HG03196 (cell line): Measurements from ENCODE around the gene KDSR.
"Not testable (repeated sequence)": the region's sequence is repeated elsewhere in the genome, so short reads cannot be mapped to it uniquely, and the experiment has no call there.

Source experiments
- ATAC-seq: cut with Tn5 transposase; IDR thresholded peaks from one replicate; pipeline ENCODE4 v1.9.1; 2021; ENCODE audit not compliant: unreplicated experiment

Gene KDSR

DNA sequence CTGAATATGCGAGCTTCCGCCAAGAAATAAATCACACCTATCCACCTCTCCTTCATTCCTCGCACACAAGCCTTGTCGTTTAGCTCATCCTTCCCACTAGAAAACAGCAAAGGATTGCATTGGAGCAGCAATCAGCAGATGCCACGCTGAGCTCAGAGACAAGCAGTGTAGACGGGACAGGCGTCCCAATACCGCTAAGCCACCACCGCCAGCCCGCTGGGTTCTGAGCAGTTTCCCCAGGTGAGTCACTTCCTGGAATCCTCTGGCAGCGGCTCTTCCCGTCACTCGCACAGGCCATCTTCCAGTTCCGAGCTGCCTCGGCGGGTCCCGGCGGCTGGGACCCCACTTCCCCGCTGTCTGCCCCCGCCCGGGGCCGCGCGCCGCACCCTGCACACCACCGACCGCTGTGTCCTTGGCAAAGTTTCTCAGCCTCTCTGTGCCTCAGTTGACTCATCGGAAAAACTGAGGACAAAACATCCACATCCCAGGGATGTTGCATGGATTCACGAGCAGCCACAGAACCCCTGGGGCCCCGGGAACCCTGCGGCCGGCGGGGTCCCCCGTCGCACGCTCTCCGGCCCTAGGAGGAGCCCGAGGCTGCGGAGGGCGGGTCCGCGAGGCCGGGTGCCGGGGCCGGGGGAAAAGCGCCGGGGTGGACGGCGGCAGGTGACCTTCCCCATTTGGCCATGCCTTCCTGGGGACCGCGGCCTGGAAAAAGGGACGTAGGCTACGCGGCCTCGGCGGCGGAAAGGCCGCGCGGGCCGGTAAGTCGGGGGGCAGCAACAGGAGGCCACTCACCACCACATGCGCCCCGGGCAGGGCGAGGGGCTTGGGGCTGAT lies 573 bp downstream of the KDSR start:
- peak; percentile 22 for ATAC-seq

DNA sequence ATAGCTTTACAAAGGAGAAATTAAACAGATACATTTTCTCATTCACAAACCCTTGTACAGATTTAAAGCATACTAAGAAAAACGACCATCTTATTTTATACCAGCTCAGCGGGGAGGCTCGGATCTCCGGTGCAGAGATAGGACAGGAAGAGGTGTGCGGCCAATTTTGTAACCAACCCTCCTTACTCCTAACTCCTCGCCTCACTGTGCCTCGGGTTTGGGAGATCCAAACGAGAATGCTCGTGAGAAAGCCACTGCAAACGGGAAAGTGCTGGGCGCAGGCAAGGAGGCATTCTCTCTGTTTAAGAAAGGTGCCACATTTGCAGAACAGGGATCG lies 1.2 kb downstream of the KDSR start:
- ATAC-seq: no peak

DNA sequence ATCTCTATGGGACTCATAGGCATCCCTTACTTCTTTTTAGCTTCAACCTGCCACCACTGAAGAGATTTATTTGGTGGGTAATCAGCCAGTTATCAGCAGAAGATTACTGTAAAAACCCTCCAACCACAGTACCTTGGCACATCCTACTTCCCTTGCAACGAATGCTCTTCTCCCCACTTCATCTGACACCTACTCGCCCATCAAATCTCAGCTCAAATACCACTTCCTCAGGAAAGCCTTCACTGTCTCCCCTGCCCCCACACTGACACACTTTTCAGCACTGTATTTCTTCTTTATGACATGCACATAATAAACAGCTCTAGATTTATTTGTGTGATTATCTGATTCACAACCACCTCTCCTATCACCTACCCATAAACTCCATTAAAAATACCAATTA lies 3.1 kb downstream of the KDSR start:
- no peak for ATAC-seq

DNA sequence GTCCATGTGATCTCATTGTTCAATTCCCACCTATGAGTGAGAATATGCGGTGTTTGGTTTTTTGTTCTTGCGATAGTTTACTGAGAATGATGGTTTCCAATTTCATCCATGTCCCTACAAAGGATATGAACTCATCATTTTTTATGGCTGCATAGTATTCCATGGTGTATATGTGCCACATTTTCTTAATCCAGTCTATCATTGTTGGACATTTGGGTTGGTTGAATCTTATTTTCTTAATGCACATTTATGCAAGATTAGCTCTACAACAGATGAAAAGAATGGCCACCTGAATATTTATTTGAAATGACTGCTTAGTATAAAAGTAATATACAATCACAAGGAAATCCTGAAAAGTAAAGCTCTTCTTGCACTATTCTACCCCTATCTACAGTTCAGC lies 3.6 kb downstream of the KDSR start:
- not testable (repeated sequence) for ATAC-seq

DNA sequence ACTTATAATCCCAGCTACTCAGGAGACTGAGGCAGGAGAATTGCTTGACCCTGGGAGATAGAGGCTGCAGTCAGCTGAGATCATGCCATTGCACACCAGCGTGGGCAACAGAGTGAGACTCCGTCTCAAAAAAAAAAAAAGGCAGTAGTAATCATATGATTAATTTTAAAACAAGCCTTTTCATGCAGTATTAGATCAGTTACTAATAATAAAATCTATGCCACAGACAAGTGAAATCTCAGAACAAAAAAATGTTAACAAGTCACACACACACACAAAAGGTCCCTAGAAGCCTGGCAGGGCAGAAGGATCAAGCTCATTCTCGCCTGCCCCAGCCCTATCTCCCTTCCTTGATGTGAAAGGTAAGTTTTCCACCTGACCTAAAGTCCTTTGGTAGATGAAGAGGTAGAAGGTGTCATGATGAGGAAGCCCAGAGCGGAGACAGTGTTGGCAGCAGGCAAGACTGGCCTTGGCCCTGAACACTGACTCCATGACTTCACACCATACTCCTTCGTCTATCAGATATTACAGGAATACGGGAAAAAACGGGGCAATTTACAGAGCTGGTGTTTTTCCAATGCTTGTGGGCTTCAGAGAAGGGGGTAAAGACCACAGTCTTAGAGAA lies 10.6 kb downstream of the KDSR start:
- no peak for ATAC-seq

DNA sequence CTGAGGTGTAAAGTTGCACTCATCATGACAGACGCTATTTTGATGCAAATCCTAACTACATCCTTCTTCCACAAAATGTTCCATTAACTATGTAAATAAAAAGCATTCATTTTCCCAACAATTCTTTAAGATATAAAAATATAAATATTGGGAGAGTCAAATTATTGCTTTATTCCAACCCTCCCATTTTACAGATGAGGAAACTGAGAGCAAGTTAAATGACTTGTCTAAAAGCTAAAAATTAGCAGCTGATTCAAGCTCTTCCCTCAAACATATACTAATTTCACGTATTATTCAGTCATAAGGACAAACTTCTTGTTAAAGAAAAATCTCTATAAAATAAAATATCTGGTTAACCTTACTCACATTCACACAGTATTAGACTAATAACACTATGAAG lies 16.8 kb downstream of the KDSR start:
- no peak for ATAC-seq

DNA sequence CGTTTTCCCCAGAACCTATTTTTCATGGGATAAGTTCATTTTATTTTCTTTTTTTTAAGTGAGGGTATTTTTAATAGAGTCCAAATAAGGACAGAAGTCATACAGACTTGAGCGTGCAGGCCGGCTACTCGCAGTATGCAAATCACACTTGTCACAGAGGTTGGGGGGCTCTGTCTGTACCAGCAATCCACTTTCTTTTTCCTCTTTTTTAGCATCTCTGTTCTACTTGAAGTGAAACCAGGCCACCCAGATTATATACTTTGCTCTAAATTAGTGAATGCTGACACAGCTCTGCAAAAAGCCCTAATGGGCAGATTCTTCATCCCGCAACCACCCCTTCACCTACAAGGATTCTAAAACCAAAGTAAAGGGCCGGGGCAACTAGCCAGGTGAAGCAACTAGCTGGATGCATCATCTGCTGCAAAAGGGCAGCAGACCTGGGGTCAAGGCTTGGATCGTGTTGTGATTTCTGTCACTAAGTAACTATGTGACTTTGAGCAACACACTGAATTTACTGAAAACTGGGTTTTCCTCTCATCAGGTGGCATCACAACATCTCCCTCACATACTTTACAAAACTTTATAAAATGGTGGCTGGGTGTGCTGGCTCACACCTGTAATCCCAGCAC lies 18.4 kb downstream of the KDSR start:
- no peak for ATAC-seq

DNA sequence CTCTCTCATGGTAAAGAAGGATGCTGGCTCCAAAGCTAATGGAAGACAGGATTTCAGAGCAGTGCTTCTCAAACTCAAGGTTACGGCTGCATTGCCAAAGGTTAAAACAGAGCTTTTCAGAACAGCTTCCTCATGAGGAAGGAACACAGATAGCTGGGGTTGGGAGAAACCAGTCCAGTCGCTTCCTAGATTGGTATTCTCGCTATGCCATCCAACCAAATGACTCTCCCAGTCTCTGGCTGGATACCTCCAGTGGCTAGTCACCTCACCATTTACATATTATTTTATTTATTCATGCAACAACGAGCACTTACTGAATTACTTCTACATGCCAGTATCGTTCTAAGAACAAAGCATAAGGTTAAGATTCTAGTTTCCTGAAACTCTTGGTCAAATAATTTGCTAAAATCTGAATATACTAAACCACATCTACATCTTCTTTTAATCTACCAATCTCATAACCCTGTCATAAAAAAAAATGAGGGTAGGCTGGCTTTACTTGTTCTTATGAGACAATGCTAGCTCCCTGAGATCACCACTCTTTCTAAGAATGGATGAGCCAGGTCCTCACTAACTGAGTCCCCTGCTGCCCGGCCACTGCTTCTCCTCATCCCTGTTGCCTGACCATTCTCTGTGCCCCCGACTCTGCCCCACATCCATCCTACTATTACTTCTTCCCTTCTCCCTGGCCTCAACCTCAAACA lies 20.4 kb downstream of the KDSR start:
- no peak for ATAC-seq

DNA sequence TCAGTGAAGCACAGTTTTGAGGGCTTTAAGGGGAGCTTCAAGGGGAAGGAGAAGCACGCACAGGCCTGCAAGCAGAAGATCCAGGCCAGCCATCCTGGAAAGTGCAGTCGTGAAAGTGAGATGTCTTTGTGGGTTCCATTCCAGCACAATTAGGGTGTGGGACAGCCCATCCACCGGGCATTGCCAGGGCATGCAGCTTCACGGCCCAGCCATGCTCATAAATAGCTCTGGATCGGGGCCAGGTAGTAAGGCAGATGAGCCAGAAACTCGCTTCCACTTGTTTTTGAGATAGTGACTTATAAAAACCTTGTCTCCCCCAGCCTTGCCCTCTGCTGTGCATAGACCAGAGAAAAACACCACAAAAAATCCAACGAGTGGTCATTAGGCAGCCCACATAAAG lies 21.0 kb downstream of the KDSR start:
- ATAC-seq: no peak

DNA sequence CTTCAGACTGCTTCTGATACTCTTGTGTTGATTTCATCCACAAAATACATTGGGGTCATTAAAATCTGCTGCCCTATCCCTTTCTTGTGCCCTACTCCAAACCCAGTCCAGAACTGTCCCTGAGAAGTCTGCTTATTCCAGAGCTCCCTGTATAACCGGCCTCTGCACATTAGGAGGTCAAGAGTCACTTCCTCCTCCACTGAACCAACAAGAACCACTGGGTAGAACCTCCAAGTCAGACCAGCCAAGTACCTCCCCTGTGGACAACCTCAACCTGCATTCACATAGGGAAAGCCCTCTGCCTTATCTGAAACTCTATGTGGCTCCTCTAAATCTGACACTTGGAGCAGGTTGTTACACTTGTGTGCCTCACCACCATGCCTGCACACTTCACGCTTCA lies 22.1 kb downstream of the KDSR start:
- ATAC-seq: no peak

DNA sequence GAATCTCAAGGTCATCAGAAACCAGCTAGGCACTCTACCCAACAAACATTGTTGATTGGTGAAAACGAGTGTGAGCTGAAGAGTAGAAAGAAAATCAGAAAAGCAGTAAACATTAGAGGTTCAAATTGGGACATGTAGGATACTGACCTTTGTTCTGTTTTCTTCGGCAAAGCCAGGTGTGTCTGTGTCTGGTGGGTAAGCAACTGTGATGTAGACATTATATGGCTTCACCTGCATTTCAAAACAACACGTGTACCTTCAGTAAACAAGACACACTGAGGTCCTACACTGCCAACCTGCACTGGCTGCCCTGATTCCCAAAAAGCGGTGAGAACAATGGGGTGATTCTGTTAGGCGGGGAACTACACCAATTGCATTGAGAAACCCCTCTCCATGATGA lies 22.7 kb downstream of the KDSR start:
- no peak for ATAC-seq

DNA sequence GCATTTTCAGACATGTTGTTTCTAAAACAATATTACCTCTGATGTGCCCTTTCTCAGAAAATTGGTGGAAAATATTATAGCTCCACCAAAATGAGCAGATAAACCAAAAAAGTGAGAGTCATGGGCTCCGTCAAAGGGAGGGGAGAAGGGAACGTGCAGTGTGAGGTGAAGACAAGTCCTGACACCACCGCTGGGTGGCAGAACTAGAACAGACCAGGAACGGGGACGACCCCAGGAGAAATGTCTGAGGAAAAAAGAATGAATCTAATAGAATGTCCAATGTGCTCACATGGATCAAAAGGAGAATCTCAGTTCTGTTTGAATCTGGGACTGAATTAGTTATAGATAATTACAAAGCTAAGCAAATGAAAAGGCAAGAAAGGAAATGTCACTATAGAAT lies 24.8 kb downstream of the KDSR start:
- ATAC-seq: no peak

DNA sequence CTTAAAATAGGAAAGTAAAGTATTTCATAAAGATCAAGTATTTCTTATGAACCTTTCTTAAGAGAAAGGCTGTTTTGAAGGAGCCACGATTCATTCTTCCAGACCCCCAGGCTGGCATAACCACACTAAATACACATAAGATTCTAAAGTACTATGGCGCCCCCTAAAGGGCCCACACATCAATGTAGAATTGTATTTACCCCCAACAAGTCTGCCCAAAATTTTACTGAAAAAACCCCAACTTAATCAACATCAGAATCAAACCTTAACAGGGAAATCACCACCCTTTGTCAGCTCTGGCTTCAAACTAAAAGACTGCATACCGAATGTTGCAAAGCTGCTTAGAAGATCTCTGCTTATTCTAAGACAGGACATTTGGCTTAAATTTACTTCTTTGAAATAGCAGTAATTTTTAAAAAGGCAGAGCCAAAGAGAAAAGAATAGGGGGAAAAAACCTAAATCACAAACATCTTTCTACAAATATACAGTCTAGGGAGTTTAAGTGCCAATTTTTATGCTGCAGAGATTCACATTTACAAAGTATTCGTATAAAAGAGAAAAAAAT lies 27.0 kb downstream of the KDSR start:
- ATAC-seq: no peak

DNA sequence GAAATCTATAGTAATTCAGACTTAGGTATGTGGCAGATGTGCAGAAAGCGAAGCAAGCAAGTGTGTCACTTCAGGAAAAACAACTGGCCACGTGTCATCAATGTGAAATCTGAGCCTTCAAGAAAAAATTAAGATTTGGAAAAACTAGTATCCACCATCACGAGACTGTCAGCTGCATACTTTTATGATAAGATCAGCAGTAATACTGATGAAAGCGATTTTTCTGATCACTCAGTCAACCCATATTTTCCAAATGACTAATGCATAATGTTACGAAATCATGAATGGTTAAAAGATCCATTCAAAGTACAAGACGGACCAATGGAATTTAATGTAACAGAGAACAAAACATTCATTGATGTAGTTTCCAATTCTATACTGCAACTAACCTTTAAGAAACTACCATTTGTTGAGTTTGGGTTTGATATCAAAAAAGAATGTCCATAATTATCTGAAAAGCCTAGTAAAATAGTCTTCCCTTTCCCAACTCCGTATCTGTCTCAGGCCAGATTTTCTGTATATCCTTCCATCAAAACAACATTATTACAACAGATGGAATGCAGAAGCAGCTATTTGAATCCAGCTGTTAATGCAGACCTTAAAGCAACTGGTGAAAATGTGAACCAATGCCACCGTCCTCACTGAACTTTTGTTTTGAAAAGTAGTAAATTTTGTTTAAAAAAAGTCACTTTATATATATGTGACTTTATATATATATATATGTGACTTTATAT lies 30.5 kb downstream of the KDSR start:
- no peak for ATAC-seq

DNA sequence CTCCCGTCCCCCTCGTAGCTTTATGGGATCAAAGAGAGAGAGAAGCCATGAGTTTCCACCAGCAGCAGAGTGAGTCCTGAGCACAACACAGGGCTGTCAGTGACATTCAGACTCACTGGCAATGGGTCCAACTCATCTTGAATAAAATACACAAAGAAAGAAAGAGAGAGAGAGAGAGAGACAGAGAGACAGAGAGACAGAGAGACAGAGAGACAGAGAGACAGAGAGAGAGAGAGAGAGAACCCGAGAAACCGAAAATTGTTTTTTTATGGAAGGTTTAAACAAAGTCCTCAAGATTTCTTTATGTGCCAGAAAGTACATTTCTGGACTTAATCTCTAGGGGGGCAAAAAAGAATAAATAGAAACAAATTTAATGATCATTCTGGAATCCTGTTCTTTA lies 35.9 kb downstream of the KDSR start:
- no peak for ATAC-seq

DNA sequence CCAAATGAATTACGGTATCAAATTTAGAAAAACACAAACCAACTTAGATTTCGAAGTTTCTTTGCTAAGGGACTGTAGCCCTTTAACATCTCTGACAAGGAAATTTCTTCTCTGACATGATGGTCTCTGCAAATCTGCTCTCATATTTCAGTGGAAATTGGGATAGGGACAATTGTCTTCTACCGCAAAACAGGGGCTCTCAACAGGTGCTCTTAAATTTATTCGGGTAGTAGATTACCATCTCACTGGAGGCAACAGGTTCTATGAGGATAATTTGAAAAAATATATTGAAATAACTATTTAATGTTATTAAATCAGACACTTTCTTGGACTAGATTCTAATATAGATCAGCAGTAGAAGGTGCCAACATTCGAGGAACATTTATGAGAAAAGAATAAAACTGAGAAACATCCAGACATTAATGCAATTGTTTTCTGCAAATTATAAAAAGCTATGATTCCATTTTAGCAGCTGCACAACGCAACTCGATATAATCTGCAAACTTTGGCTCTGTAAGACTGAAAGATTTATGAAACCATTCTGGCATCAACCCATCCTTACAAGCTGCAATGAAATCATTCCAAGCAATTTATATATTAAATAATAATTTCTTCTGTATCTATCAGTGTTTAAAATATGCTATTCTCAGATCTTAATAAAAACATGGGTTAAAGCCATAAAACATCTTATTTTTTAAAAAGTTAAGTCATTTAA lies 37.4 kb downstream of the KDSR start:
- ATAC-seq: no peak

DNA sequence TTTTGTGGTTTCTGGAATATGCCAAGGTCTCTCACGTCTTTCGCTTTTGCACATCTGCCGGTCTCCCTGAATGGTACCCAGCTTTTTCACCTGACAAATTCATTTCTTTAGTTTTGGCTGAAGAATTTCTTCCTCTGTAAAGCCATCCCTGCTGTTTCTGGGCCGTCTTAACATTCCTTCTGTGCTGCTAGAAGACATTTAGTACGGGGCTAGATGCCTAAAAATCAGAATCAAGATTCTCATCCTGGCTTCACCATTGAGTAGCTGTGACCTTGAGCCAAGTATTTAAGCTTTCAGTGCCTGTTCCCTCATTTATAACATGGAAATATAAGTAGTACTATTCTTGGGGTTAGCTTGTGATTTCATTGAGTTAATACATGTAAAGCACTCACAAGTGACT lies 41.0 kb downstream of the KDSR start:
- no peak for ATAC-seq

DNA sequence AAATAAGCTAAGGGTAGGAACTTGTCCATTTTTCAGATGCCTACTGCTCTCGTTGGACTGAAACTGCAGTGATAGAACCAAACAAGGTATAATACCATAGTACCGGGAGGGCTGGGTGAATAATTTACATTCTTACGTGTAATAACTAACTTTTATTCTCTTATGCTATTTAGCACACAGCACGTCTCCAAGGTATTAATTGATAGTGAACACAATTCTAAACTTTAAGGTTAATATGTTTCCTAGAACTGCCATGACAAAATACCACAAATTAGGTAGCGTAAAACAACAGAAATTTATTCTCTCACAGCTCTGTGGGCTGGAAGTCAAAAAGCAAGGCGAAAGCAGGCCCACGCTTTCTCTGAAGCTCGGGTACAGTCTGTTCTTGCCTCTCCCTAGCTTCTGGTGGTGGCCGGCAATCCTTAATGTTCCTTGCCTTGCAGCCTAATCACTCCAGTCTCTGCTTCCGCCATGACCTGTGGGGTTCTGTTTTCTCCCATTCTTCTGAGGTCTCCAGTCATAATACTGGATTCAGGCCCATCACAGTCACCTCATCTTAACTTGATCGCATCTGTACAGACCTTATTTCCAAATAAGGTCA lies 41.8 kb downstream of the KDSR start:
- no peak for ATAC-seq

DNA sequence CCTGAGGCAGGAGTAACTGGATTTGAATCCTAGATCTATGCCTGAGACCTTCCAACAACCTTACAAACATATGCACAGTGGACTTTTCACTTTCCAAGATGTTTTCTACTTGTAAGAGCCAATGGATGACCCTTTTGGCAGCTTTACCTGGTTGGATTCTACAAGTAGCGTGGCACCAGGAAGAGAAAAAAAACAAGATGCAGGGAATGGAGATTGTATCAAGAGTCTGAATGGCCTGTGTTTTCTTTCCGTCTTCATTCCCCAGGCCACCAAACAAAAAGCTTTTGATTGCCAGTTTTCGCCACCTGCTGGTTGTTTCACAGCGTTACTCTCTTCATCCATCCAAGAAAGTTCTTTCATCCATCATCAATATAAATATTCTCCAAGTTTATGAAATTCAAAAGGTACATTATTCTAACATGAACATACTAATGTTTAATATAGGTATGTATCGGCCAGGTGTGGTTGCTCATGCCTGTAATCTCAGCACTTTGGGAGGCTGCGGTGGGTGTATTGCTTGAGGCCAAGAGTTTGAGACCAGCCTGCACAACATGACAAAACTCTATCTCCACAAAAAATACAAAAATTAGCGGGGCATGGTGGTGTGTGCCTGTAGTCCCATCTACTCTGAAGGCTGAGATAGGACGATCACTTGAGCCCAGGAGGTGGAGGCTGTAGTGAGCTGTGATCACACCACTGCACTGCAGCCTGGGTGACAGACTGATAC lies 43.9 kb downstream of the KDSR start:
- no peak for ATAC-seq
